LNCaP clone FGC (cell line): ENCODE measurements around the gene THOC5.

Experiments
- DNase-seq: peaks from one replicate; pipeline ENCODE4 v3.0.0-alpha.2; 2011; ENCODE audit warnings: low read depth
- H3K4me3 ChIP-seq: 2 replicates; pipeline ENCODE4 v1.5.1; 2011; ENCODE audit warnings: mild to moderate bottlenecking, low read depth, low read length, control low read depth
- CTCF ChIP-seq: IDR thresholded peaks from 2 replicates; pipeline ENCODE4 v1.5.1; 2012; ENCODE audit warnings: mild to moderate bottlenecking; ENCODE audit not compliant: control insufficient read depth, insufficient read depth; ENCODE audit errors: extremely low read depth

THOC5 gene

GRCh38 chr22:29475550-29475949 is 78.0 kb downstream of the THOC5 start:
- no peak for DNase-seq

GRCh38 chr22:29473001-29473400 is 80.6 kb downstream of the THOC5 start:
- DNase-seq = no peak
- no peak for TF ChIP-seq CTCF
- H3K4me3 ChIP-seq = no peak overlapping the region

More at GRCh38 chr22:29475550-29475949, 78.0 kb downstream of the THOC5 start:
- no peak for TF ChIP-seq CTCF
- no peak overlapping the region for H3K4me3 ChIP-seq

GRCh38 chr22:29470159-29470855 is 83.2 kb downstream of the THOC5 start:
- peak; percentile 77 for TF ChIP-seq CTCF
- DNase-seq = no peak
- peak overlapping the region; percentile 29 for H3K4me3 ChIP-seq

GRCh38 chr22:29469755-29470154 is 83.8 kb downstream of the THOC5 start:
- TF ChIP-seq CTCF = no peak
- H3K4me3 ChIP-seq = no peak overlapping the region
- DNase-seq = no peak

GRCh38 chr22:29464581-29464980 is 89.0 kb downstream of the THOC5 start:
- TF ChIP-seq CTCF = no peak
- no peak for DNase-seq
- H3K4me3 ChIP-seq = no peak overlapping the region

GRCh38 chr22:29463629-29464028 is 89.9 kb downstream of the THOC5 start:
- DNase-seq = no peak
- H3K4me3 ChIP-seq = no peak overlapping the region
- no peak for TF ChIP-seq CTCF

- no peak for DNase-seq
- no peak for TF ChIP-seq CTCF
- no peak overlapping the region for H3K4me3 ChIP-seq
Measured at GRCh38 chr22:29461263-29461662, 92.3 kb downstream of the THOC5 start.
